CD4-positive, alpha-beta T cell treated with Interleukin-4 for 1 hour (primary cell): ENCODE data around the gene PDE8B.
A peak's percentile ranks its signal among the peaks of the same experiment; 100 is the strongest.

ENCODE experiments used
- DNase-seq, 2 donors: peaks; one replicate each; pipeline ENCODE4 v3.0.0-alpha.2; 2020 to 2022

Gene PDE8B

DNA sequence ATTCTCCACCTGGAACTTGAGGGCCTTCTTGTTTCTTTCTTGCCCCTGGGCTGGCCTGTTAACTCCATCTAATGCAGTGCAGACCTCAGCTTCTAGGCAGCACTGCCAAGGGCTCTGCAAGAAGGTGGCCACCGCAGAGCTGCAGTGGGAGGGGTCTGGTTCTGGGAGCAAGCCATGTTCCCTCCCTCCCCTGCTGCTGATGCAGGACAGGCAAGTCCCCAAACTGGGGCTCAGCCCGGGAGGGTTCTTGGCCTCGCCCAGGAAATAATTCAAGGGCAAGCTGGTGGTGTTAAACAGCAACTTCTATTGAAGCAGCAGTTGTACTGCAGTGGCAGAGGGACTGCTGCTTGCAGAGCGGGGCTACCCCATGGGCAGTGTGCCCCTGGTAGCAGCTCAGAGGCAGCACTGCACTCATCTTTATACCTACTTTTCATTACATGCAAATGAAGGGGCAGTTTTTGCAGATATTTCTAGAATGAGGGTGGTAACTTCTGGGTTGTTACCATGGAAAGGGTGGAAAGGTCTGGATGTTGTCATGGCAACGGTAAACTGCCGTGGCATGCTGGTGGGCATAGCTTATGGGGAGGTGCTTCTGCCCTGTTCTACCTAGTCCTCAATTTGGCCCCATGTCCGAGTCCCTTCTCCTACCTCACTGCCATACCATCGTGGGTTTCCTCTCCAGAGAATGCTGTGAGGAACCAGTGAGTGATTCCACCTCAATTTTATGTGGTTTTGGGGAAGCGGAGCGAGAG is 199.6 kb downstream of the PDE8B start:
- DNase-seq, result no peak

DNA sequence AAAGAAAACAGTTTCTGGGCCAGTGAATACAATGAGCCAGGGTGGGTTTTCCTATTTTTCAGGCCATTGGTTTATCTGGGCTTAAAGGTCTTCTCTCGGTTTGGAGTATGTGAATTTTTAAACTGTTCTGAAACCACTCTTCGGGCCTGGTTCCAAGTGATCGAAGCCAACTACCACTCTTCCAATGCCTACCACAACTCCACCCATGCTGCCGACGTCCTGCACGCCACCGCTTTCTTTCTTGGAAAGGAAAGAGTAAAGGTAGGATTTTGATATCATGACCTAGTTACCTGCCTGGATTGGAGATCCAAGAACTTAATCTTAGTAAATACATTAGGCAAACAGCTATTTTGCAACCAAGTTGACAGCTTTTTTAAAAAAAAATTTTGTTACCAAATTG is 202.6 kb downstream of the PDE8B start:
- no peak for DNase-seq

DNA sequence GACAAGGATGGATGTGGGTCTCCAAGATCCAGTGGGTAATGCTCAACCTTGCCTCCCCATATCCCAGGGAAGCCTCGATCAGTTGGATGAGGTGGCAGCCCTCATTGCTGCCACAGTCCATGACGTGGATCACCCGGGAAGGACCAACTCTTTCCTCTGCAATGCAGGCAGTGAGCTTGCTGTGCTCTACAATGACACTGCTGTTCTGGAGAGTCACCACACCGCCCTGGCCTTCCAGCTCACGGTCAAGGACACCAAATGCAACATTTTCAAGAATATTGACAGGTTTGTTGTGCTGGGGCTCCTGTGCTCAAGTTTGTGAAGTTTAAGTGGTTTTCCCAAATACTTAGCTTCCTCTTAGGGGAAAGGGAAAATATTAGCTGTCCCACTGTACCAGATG is 207.7 kb downstream of the PDE8B start:
- DNase-seq, result no peak

DNA sequence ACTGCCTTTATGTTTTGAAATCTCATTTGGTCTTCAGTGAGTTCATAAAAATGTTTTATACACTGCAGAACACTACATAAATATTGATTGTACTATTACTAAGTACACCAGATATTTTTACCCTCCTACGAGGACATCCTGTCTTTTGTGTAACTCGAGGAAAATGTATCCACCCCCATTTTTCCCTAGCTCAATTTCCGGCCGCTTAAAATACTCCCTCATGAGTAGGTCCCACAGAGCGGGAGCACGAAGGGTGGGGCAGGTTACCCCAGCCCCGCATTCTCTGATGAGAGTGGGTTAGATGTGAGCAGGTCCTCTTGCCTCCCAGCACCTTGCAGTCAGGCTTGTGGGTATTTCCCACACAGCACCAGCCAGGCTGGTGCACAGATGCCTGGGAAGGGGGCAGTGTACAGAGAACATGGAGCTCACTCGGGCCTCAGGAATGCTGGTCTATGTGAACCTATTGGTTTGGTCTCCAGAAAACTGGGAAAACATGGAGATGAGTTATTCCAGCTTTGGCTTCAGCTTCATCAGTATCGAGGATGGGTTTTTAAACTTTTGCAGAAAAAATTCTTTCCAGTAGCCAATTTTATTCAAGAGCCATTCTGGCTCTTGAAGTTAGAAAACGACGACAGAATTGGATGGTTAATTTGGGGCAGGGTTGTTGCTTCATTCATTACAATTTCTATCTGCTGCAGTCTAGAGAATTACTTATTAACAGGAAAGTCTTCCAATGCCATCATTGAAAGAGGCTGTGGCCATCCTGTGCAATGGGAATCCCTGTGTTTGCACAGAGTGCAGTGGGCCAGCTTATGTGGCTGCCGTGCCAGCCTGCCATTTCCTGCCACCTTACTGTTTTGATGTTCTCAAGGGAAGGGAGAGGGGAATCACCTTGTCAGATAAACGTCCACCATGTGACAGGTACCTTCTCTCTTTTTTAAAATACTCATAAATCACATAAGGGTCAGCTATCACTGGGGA is 208.4 kb downstream of the PDE8B start:
- no peak for DNase-seq

DNA sequence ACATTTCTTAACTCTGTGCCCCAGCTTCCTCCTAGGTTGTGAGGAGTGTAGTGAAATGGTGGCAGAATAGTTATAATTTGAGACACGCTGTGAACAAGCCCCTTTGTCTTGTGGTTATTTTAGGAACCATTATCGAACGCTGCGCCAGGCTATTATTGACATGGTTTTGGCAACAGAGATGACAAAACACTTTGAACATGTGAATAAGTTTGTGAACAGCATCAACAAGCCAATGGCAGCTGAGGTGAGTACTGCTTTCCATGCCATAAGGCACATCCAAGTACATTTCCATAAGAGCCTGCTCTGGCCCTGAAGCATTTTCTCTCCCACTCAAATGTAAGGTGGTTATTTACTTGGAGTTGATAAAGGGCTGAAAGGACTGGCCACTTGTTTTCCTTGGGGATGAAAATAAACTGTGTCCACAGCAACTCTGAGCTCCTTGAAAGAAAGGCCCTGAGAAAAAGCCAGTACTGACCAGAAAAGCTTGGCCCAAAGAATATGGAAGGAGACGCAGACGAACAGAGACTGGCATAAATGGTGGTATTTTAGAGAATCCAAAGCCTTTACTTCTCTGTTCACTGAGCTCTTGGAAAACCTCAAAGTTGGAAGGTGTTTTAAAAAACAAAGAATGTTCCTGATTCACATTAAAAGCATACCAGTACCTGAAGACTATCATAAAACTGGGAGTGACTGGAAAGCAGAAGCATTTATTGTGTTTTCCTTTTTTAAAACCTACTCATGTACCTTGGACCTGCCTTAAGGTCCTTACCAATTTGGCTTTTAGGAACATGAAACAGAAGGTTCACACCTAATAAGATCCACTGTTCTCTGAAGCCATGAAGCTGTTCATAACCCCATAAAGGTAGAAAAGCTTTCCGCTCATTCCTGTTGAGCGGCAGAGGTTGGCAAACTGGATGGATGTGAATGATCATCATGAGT is 209.4 kb downstream of the PDE8B start:
- no peak for DNase-seq

DNA sequence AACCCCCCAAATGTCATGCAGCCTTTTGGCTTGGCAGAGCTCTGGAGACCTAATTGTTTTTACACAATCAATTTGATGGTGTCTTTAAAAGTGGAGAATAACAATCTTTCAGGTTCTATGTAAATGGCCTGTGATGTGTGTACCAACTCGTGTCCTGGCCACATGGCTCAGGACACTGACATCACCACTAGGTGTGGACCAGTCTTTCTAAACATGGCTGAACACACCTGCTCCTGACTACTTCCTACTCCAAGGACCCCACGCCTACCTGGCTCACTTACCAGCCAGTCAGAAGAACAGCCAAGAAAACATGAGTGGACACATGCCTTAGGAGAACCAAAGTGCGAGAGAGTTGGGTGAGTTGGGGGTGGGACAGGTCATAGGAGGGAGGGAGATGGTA is 210.5 kb downstream of the PDE8B start:
- no peak for DNase-seq

DNA sequence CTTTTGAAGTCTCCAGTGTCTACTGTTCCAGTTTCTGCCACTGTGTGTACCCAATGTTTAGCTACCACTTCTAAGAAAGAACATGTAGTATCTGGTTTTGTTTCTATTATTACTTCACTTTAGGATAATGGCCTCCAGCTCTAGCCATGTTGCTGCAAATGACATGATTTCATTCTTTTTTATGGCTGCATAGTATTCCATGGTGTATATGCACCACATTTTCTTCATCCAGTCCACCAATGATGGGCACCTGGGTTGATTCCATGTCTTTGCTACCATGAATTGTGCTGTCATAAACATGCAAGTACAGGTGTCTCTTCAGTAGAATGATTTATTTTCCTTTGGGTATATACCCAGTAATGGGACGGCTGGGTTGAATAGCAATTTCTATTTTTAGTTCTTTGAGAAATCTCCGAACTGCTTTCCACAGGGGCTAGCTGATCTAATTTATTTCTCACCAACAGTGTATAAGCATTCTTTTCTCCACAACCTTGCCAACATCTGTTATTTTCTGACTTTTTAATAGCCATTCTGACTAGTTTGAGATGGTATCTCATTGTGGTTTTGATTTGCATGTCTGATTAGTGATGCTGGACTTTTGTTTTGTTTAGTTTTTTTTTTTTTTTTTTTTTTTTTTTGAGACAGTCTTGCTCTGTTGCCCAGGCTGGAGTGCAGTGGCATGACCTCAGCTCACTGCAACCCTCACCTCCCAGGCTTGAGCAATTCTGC is 212.7 kb downstream of the PDE8B start:
- DNase-seq, result no peak

DNA sequence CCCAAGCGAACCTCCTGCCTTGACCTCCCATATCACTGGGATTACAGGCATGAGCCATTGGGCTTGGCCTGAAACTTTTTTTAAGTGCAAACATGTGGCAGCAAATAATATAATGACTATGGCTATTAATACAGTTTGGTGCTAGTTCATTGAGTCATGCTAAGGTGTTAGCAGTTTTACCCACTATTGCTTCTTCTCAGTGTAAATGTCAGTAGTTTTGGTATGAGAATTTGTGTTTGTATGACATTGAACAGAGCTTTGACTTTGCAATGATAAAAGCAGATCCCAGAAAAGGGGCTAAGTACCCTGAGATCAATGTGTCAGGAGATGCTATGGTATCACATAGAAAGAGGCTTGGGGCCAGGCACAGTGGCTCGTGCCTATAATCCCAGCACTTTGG is 214.4 kb downstream of the PDE8B start:
- DNase-seq, result no peak

DNA sequence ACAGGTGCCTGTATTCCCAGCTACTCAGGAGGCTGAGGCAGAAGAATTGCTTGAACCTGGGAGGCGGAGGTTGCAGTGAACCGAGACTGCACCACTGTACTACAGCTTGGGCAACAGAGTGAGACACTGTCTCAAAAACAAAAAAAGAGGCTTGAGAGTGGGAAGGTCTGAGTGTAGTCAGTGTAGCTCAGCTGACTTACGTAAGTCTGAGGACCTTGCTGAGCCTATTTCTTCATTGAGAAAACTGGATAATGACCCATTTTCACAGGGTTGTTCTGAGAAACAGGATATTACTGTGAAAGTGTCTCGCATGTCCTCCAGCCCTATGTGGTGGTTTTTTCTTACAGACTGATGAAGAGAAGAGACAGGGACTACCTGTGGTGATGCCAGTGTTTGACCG is 214.9 kb downstream of the PDE8B start:
- no peak for DNase-seq

DNA sequence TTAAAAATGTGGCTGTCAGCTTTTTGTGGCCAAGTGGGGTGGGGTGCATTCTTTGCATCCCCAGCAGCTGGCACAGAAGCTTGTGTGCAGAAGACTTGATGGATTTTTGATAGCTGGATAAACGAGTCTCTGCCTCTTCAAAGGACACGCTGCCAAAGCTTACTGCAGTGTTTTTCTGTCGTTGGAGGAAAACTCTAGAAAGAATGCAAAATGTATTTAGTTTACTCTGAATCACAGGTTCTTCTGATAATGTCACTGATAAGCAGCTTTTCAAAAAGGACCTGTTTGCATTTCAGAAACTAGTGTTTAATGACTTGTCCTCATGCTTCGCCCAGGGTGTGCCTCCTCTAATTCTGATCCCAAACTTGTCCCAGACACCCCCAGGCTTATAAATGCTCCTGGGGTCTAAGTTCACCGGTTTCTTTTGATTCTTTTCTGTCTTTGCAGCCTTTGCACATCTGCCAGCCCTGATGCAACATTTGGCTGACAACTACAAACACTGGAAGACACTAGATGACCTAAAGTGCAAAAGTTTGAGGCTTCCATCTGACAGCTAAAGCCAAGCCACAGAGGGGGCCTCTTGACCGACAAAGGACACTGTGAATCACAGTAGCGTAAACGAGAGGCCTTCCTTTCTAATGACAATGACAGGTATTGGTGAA is 215.6 kb downstream of the PDE8B start:
- no peak for DNase-seq

DNA sequence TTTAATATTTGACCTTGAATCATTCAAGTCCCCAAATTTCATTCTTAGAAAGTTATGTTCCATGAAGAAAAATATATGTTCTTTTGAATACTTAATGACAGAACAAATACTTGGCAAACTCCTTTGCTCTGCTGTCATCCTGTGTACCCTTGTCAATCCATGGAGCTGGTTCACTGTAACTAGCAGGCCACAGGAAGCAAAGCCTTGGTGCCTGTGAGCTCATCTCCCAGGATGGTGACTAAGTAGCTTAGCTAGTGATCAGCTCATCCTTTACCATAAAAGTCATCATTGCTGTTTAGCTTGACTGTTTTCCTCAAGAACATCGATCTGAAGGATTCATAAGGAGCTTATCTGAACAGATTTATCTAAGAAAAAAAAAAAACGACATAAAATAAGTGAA is 216.2 kb downstream of the PDE8B start:
- DNase-seq, result no peak

DNA sequence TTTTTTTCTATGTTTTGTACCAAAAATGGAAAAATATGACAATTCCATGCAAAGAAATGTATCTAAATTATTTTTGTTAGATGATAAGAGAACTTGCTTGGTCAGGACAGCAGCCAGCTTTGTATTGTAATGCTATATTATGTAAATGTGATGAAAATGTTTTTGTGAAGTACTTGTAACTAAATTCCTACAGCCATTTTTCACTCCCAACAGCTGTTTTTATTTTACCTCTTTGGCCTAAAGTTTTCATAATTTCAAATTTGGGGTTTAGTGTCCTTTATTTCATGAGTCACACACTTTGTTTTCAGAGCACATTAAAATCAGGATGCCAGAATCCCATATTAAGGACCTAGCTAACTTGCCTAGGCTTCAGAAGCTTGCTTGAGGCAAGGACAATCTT is 217.5 kb downstream of the PDE8B start:
- no peak for DNase-seq

DNA sequence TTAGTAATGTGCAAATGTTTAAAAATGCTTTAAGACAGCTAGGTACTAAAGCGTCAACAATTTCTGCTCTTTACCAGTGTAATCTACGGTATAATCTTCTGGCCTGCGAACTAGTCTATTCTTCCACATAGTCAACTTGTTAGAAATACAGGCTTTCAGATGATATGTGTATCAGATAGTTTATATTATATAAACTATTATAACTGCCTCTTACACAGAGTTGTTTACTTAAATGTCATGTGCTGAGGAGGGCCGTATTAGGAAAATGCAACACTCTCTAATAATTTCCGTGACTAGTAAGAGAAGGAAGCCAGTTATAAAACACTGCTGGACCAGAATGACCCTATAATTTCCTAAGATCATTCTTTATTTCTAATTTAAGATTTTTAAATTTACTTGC is 218.0 kb downstream of the PDE8B start:
- no peak for DNase-seq

DNA sequence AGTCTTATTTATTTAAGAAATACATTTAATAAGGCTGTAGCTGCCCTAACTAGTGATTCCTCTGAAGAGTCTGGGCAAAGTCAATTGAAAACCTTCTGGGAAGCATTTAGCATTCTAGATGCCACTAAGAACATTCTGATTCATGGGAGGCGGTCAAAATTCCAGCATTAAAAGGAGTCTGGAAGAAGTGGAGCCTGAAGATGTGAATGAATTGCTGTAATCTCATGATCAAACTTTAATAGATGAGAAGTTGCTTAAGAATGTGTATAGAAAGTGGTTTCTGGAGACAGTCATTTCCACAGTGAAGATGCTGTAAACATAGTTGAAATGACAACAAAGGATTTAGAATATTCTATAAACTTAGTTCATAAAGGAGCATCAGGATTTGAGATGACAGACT is 220.2 kb downstream of the PDE8B start:
- no peak for DNase-seq

DNA sequence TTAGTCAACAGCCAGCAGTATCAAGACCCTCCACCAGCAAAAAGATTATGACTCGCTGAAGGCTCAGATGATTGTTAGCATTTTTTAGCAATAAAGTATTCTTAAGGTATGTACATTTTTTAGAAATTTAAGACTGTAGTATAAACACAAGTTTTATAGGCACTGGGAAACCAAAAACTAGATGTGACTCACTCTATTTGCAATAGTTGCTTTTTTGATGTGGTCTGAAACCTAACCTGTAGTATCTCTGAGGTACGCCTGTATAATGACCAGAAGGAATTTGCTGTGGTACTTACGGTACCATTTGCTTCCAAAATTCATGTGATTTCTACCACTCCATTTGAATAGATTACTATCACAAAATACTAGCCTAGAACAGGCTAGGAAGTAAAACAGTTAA is 220.8 kb downstream of the PDE8B start:
- no peak for DNase-seq

DNA sequence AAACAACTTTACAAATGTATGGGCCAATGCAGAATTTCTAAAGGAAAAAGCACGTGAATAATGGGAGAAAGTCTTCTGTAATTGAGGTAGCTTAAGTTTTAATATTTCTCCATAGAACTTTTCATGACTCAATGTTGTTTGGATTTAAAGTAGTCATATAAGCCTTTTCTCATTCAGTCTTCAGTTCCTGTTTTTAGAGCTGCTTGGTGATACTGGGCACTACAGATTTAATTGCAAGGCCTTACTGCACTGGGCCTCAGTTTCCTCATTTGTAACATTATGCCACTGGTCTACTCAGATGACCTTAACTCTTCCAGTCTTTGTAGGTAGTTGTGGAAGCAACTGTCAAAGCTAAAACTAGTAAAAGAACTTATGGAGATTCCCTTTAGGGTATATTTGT is 221.2 kb downstream of the PDE8B start:
- DNase-seq, result no peak

DNA sequence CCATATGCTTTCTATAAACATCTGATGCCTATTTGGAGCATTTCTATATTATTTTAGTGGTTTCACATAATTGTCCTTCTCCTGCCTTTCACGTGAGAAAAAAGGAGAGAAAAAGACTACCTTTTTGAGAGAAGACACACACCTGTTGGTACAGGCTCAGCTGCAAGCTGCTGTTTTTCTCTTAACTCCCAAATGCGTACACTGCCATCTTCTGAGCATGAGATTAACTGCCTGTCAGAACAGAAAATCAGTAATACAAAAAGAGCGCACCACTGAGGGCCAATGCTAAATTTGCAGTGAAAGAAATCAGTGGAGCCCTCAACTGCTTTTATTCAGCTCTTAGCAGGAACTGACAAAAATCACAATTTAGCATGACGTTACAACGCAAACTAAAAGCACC is 226.7 kb downstream of the PDE8B start:
- peak in 1 of 2 donors; percentile 7 for DNase-seq

DNA sequence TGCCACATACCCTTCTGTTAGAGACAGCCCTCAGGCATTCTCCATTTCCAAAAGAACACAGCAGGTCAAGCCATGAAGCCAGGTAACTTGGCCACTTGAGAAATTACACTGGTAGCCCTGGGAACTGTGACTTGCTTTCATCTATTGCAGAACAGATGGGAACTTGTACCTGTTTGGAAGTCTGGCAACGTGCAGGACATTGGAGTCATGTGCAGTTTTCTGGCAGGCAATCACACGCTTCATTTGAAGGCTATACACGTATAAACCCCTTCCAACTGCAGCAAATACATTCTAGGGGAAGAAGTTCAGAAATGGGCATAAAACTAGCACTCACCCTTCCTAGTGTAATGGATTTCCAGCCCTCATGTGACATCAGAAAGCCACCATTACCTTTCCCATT is 227.6 kb downstream of the PDE8B start:
- no peak for DNase-seq

DNA sequence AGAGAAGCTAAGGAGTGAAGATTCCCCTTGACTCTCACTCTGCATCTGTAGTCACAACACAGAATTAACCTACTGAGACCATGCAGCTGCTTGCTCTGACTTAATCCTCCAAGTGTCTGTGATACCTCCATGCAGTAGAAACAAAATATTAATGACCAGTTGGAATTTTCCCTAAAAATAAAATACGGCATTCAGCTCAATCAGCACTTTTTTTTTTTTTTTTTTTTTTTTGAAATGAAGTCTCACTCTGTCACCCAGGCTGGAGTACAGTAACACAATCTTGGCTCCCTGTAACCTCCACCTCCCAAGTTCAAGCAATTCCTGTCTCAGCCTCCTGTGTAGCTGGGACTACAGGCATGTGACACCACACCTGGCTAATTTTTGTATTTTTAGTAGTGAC is 233.2 kb downstream of the PDE8B start:
- no peak for DNase-seq

DNA sequence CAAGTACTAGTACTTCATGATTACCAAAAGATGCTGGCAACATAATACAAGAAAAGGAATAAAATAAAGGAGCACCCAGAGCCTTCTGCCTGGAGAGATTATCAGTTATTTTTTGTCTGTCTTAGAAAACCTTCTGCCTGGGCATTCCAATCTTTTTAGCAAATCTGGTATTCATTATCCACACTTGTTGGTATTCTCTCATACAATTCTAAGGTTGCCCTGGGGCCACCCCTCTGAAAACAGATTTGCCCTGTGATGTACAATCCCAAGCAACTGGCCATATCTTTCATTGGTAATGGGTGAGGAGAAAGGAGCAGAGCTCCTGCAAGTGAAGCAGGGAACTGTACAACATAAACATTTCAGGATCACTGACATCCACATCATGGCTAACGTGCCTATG is 233.9 kb downstream of the PDE8B start:
- DNase-seq, result no peak

DNA sequence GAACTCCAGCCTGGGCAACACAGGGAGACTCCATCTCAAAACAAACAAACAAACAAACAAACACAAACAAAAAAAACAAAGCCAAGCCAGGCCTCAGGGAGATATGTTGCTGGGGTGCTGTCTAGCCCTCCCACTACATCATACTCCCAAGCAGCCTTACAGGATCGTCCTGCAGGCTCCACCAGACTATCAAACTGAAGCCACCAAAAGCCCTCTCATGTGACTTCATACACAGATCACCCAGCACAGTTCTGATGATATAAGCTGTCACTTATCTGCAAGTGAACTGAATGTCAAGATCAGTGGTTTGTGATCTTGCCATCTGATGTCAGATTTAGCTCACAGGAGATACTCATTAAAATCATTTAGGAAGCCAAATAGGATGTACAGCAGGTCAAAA is 238.4 kb downstream of the PDE8B start:
- no peak for DNase-seq

DNA sequence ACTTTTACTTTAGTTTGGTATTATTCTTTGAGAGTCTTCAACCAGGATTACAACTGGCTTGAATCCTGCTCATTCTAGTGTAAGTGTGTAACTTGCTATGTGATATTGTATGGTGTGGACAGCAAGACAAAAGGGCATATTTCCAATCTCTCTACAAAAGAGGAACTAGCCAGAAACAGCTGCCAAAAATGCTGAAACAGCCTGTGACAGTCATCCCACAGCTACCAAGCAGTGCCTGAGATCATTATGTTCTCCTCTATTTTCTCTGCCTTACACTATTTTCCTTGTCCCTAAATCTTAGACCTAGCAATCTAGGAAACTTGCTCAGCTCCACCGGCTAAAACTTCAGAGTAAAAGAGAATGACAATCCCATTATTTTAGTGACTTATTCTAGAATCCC is 238.8 kb downstream of the PDE8B start:
- no peak for DNase-seq
